Inflammatory macrophage treated with lipopolysaccharide for 4 hours (primary cell): Measurements from ENCODE around the gene UBE2G2.

ENCODE experiments used
- DNase-seq: peaks from one replicate; pipeline ENCODE4 v3.0.0-alpha.2; 2020

UBE2G2 gene

GRCh38 chr21:44801468-44802395, at the start of gene UBE2G2:
UBE2G2 (minus strand) TSS chr21:44801820; CDS start chr21:44801748, 72 bp downstream.
- DNase-seq, result peak; percentile 78

GRCh38 chr21:44850905-44851657, 49.5 kb upstream of the UBE2G2 start:
- no peak for DNase-seq

GRCh38 chr21:44850208-44850800, 48.7 kb upstream of the UBE2G2 start:
- DNase-seq, result no peak

- DNase-seq, result peak; percentile 76
Observed at GRCh38 chr21:44849616-44850130, 48.1 kb upstream of the UBE2G2 start.

GRCh38 chr21:44848821-44849521, 47.4 kb upstream of the UBE2G2 start:
- no peak for DNase-seq

- DNase-seq, result no peak
Observed at GRCh38 chr21:44847261-44848056, 45.8 kb upstream of the UBE2G2 start.

- DNase-seq, result peak; percentile 77
Observed at GRCh38 chr21:44846485-44847260, 45.1 kb upstream of the UBE2G2 start.

- no peak for DNase-seq
Observed at GRCh38 chr21:44846224-44846484, 44.5 kb upstream of the UBE2G2 start.

- peak; percentile 55 for DNase-seq
Observed at GRCh38 chr21:44845418-44846223, 44.0 kb upstream of the UBE2G2 start.

GRCh38 chr21:44844256-44844655, 42.6 kb upstream of the UBE2G2 start:
- no peak for DNase-seq

- DNase-seq, result no peak
Observed at GRCh38 chr21:44842721-44843445, 41.3 kb upstream of the UBE2G2 start.

- DNase-seq, result no peak
Observed at GRCh38 chr21:44842087-44842486, 40.5 kb upstream of the UBE2G2 start.

GRCh38 chr21:44840771-44841170, 39.2 kb upstream of the UBE2G2 start:
- no peak for DNase-seq

- DNase-seq, result no peak
Observed at GRCh38 chr21:44838951-44839350, 37.3 kb upstream of the UBE2G2 start.

- DNase-seq, result no peak
Observed at GRCh38 chr21:44838039-44838895, 36.6 kb upstream of the UBE2G2 start.

- no peak for DNase-seq
Observed at GRCh38 chr21:44837537-44837936, 35.9 kb upstream of the UBE2G2 start.

GRCh38 chr21:44836666-44837471, 35.2 kb upstream of the UBE2G2 start:
- peak; percentile 53 for DNase-seq

GRCh38 chr21:44836349-44836665, 34.7 kb upstream of the UBE2G2 start:
- DNase-seq, result no peak
